ENCODE measurements around the gene GPR143. TPM values are rescaled to one million over a fixed set of nuclear protein-coding genes. Genes with fewer than 3 reads are reported as not detected.

GPR143 gene
- total and polyA plus RNA-seq, 2 experiments from 2014 or later = 3.2 to 9.8 TPM

DNA sequence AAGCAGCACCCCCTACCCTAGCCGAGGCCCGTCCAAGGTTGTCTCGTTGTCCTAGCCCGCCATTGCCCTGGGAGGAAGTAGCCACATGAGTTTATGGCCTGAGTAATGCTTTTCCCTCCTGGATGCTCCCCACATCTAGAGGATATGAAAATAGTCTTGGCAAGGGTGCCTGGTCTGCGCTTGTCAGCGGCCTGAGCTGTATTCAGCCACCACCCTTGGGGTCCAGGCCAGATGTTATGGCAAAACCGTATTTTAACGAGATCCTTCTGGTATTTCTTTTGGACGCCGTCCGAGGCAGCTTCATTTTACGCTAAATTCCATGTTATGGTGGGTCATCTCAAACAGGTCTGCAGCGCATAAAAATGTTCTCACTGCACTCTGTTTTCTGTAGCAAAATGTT lies 89.3 kb downstream of the GPR143 start:
- Histone ChIP-seq H3K4me2 (no peak overlapping the region), H3K27me3 (no peaks in the 10 kb centered on the region), H4K20me1 (ENCODE audit: insufficient read depth, poor library complexity, severe bottlenecking) (no peaks in the 10 kb centered on the region), H3K4me1 (ENCODE audit: insufficient read depth) (no peaks in the 10 kb centered on the region), H3K27ac (no peak overlapping the region), H2AFZ (no peak overlapping the region), H3K36me3 (replicated peaks; ENCODE audit: insufficient read depth, low read depth) (no peaks in the 10 kb centered on the region), H3K9me3 (ENCODE audit: low read depth) (no peaks in the 10 kb centered on the region), H3K4me3 (no peak overlapping the region), H3K9me2 (replicated peaks; ENCODE audit: insufficient read depth) (no peaks in the 10 kb centered on the region), H3K79me2 (no peaks in the 10 kb centered on the region)
- no peak for DNase-seq (ENCODE audit: low spot score)
- WGBS (ENCODE audit: low lambda C conversion rate, missing lambda C conversion rate) = 63% methylated on average over 13 of the region's 13 CpGs
- no peak for TF ChIP-seq EZH2 (IDR thresholded peaks at IDR 0.05; ENCODE audit: borderline replicate concordance)
- TF ChIP-seq CTCF (IDR thresholded peaks at IDR 0.05; ENCODE audit: poor library complexity) = no peak
- no peak for TF ChIP-seq EZH2phosphoT487 (IDR thresholded peaks at IDR 0.05; ENCODE audit: low read depth, severe bottlenecking, unreplicated experiment)

Other genes starting within 250 kb of the GPR143 start
- 6.2 and 8.5 TPM in 2 replicates for gene SHROOM2, start 20.6 kb upstream of the GPR143 start, total RNA-seq
- 5.6 and 6.9 TPM in 2 replicates for gene SHROOM2, start 20.6 kb upstream of the GPR143 start, polyA plus RNA-seq
- 0.16 TPM in 1 of 2 replicates, not detected in the other for gene CLDN34, start 201.5 kb upstream of the GPR143 start, total RNA-seq
- gene CLDN34, start 201.5 kb upstream of the GPR143 start, polyA plus RNA-seq = not detected in 2 replicates

All from hepatocyte (in vitro differentiated cells).